ENCODE results near the gene IGSF9.

IGSF9 gene

GRCh38 chr1:159992161-159992560, 46.7 kb upstream of the IGSF9 start:
- no peaks in the 10 kb centered on the region for H3K9me3 ChIP-seq (ENCODE audit: low read length)
- no peak overlapping the region for H3K4me3 ChIP-seq (ENCODE audit: low read depth, low read length, poor library complexity, severe bottlenecking)
- H3K4me1 ChIP-seq (ENCODE audit: insufficient read depth, low read length, severe bottlenecking), result no peaks in the 10 kb centered on the region
- H3K9ac ChIP-seq (ENCODE audit: low read length), result no peak overlapping the region
- no peak for TF ChIP-seq EZH2 (IDR thresholded peaks at IDR 0.05; ENCODE audit: borderline replicate concordance, low read length)
- TF ChIP-seq, protein P1, sequence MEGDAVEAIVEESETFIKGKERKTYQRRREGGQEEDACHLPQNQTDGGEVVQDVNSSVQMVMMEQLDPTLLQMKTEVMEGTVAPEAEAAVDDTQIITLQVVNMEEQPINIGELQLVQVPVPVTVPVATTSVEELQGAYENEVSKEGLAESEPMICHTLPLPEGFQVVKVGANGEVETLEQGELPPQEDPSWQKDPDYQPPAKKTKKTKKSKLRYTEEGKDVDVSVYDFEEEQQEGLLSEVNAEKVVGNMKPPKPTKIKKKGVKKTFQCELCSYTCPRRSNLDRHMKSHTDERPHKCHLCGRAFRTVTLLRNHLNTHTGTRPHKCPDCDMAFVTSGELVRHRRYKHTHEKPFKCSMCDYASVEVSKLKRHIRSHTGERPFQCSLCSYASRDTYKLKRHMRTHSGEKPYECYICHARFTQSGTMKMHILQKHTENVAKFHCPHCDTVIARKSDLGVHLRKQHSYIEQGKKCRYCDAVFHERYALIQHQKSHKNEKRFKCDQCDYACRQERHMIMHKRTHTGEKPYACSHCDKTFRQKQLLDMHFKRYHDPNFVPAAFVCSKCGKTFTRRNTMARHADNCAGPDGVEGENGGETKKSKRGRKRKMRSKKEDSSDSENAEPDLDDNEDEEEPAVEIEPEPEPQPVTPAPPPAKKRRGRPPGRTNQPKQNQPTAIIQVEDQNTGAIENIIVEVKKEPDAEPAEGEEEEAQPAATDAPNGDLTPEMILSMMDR (IDR thresholded peaks at IDR 0.05; ENCODE audit: low read length), result no peak
- H3K27ac ChIP-seq (ENCODE audit: low read depth, low read length, poor library complexity, severe bottlenecking), result no peak overlapping the region
- no peaks in the 10 kb centered on the region for H3F3A ChIP-seq (ENCODE audit: insufficient read depth, low read length)
- no peaks in the 10 kb centered on the region for H4K20me1 ChIP-seq (ENCODE audit: insufficient read depth, low read length)
- H3K9me2 ChIP-seq (ENCODE audit: low read depth, low read length), result no peaks in the 10 kb centered on the region
- no peak overlapping the region for H3K4me2 ChIP-seq (ENCODE audit: low read length)
- no peak overlapping the region for H2AFZ ChIP-seq (ENCODE audit: low read length)
- no peaks in the 10 kb centered on the region for H3K36me3 ChIP-seq (ENCODE audit: insufficient read depth, low read length)
- H3K27me3 ChIP-seq (ENCODE audit: insufficient read depth, low read length), result 0 out of 2 replicates have a peak, but pooled peaks cover 3% of the 10 kb centered on the region
- no peaks in the 10 kb centered on the region for H3K79me2 ChIP-seq (ENCODE audit: insufficient read depth, low read length)

DNA sequence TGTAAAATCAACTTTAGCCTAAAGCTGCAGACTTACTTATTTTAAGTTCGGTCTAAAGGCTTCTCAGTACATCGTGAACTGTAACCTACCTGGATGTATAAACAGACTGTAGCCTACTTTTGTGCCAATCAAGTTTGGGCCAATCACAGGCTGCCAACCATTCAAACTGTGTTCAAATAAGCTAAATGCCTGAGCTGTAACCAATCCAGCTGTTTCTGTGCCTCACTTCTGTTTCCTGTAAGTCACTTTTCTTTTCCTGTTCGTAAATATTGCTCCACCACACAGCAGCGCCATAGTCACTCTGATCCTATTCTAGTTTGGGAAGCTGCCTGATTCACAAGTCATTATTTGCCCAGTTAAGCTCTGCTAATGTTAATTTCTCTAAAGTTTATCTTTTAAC, 46.1 kb upstream of the IGSF9 start:
- H2AFZ ChIP-seq (ENCODE audit: low read length), result no peak overlapping the region
- H3K4me1 ChIP-seq (ENCODE audit: insufficient read depth, low read length, severe bottlenecking), result no peaks in the 10 kb centered on the region
- no peaks in the 10 kb centered on the region for H3K9me3 ChIP-seq (ENCODE audit: low read length)
- no peak for TF ChIP-seq EZH2 (IDR thresholded peaks at IDR 0.05; ENCODE audit: borderline replicate concordance, low read length)
- TF ChIP-seq, protein P1 (IDR thresholded peaks at IDR 0.05; ENCODE audit: low read length), result no peak
- H3K4me2 ChIP-seq (ENCODE audit: low read length), result no peak overlapping the region
- H3K9me2 ChIP-seq (ENCODE audit: low read depth, low read length), result no peaks in the 10 kb centered on the region
- H3K27ac ChIP-seq (ENCODE audit: low read depth, low read length, poor library complexity, severe bottlenecking), result no peak overlapping the region
- no peaks in the 10 kb centered on the region for H3K36me3 ChIP-seq (ENCODE audit: insufficient read depth, low read length)
- no peak overlapping the region for H3K9ac ChIP-seq (ENCODE audit: low read length)
- 0 out of 2 replicates have a peak, but pooled peaks cover 3% of the 10 kb centered on the region for H3K27me3 ChIP-seq (ENCODE audit: insufficient read depth, low read length)
- no peak overlapping the region for H3K4me3 ChIP-seq (ENCODE audit: low read depth, low read length, poor library complexity, severe bottlenecking)
- H3K79me2 ChIP-seq (ENCODE audit: insufficient read depth, low read length), result no peaks in the 10 kb centered on the region
- H4K20me1 ChIP-seq (ENCODE audit: insufficient read depth, low read length), result no peaks in the 10 kb centered on the region
- H3F3A ChIP-seq (ENCODE audit: insufficient read depth, low read length), result no peaks in the 10 kb centered on the region

DNA sequence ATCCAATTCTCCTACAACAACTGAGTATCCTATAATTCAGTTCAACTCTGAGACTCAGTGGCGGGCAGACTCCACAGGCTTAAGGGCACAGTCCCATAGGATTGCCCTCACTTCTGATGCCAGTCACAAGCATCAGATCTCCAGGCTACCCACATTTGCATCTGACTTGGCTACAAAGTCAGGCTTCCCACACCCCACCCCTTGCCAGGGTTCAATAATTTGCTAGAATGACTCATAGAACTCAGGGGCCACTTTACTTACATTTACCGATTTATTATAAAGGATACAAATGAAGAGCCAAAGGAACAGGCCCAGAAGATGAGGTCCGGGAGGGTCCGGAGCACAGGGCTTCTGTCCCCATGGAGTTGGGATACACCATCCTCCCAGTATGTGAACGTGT, 44.6 kb upstream of the IGSF9 start:
- TF ChIP-seq EZH2 (IDR thresholded peaks at IDR 0.05; ENCODE audit: borderline replicate concordance, low read length), result no peak
- TF ChIP-seq, protein P1 (IDR thresholded peaks at IDR 0.05; ENCODE audit: low read length), result no peak
- Histone ChIP-seq H3K27ac (ENCODE audit: low read depth, low read length, poor library complexity, severe bottlenecking) (no peak overlapping the region), H3K4me1 (ENCODE audit: insufficient read depth, low read length, severe bottlenecking) (no peaks in the 10 kb centered on the region), H3F3A (ENCODE audit: insufficient read depth, low read length) (no peaks in the 10 kb centered on the region), H3K9ac (ENCODE audit: low read length) (no peak overlapping the region), H3K4me2 (ENCODE audit: low read length) (no peak overlapping the region), H4K20me1 (ENCODE audit: insufficient read depth, low read length) (no peaks in the 10 kb centered on the region), H3K27me3 (ENCODE audit: insufficient read depth, low read length) (no peaks in the 10 kb centered on the region), H3K9me3 (ENCODE audit: low read length) (no peaks in the 10 kb centered on the region), H3K79me2 (ENCODE audit: insufficient read depth, low read length) (no peaks in the 10 kb centered on the region), H2AFZ (ENCODE audit: low read length) (no peak overlapping the region), H3K4me3 (ENCODE audit: low read depth, low read length, poor library complexity, severe bottlenecking) (no peak overlapping the region), H3K36me3 (ENCODE audit: insufficient read depth, low read length) (no peaks in the 10 kb centered on the region), H3K9me2 (ENCODE audit: low read depth, low read length) (no peaks in the 10 kb centered on the region)
